DLD1 (cell line): Measurements from ENCODE around the gene ZFYVE28.

ENCODE experiments used
- in situ Hi-C: cut with HindIII; loops from 2 replicates; pipeline ENCODE4 v1.10.0; 2017; ENCODE audit warnings: low sequenced_read_pairs

ZFYVE28 gene

DNA sequence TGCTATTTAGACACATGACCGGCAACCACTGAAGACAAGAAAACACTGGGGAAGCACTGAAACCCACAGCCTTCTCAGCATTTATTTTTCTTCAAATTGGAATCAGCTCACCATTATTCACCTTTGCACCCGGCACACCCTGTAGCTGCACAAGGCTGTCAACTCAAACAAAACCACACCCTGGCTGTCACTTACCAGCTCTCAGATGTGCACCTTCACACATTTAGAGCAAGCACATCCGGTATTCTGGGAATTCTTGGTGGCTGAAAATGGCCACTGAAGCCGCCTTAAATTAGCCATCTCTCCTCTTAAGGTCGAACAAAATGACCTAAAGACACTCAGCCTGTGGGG lies 5.9 kb downstream of the ZFYVE28 start:
- in situ Hi-C loops = no loop called here

GRCh38 chr4:2411786-2412510 lies 6.5 kb downstream of the ZFYVE28 start:
- in situ Hi-C loops = no loop called here

DNA sequence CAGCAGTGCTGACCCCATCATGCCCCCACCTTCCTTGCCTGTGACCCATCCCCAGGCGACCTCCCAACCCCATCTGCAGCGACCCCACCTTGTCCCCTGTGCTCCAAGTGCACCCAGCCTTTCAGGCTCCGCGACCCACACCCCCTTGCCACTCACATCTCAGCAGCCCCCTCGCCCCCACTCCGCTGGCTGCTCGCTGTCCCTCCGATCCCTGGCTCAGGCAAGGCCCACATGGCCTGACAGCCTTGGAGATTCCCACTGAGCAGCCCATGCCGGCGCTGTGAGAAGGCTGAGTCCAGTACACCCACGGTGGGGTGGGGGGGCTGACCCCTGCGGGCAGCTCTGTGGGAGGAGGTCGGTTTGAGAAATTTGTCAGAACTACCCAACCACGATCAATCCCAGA lies 9.1 kb downstream of the ZFYVE28 start:
- in situ Hi-C loops = no loop called here

DNA sequence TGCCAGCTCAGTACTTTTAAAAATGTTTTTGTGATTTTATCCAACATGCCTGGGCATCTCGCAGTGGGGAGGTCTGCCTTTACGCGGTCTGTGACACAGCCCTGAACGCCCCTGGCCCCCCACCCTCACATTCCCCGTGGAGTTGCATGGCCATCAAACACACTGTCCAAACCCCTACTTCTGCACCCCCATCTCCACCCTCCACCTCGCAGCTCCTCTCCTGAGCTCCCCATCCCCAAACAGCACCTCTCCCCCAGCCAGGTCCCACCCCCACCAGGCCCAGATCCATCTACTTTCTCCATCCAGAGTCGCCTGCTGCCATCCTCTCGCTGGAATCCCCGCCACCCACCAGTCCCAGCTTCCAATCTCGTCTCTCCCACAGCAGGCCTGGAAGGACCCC lies 9.5 kb downstream of the ZFYVE28 start:
- in situ Hi-C loops = no loop called here

DNA sequence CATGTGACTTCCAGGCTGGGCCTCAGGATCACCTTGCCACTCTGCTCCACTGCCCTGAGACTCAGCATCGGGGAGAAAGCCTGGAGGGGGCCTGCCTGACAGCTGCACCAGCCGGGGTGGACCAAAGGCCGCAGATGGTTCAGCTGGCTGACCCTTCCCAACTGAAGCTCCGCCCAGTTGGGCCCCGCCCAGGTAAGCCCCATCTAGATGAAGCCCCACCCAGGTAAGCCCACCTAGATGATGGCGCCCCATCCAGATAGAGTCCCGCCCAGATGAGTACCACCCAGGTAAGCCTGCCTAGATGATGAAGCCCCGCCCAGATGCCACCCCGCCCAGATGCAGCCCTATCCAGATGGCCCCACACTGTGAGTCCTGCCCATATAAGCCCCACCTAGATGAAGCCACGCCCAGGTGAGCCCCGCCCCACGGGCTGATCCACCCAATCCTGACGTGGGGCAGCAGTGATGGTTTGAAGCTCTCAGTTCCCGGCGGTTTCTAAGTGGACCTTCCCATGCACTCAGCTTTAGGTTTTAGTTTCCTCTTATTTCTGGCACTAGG lies 10.0 kb downstream of the ZFYVE28 start:
- in situ Hi-C loops = no loop called here

GRCh38 chr4:2407991-2408342 lies 10.5 kb downstream of the ZFYVE28 start:
- in situ Hi-C loops = no loop called here

DNA sequence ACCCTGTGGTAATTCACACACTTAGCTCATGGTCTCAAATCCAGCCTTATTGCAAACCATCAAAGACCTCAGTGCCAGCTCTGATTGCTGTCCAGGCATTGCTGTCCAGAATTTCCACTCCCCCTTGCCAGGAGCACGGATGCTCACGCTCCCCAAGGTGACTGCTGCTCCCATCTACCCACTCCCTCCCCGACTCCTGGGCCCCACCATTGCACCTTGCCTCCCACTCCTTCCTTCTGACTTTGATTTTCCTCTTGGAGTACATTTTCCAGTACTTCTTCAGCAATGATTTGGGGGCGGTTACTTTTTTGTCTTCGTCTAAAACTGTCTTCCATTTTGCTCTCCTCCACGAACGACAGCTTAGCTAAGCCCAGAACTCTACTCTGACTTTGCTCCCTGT lies 11.5 kb downstream of the ZFYVE28 start:
- in situ Hi-C loops = no loop called here

GRCh38 chr4:2406406-2406805 lies 12.0 kb downstream of the ZFYVE28 start:
- in situ Hi-C loops = no loop called here

- in situ Hi-C loops = no loop called here
Measured at GRCh38 chr4:2402941-2403340, 15.5 kb downstream of the ZFYVE28 start.

- in situ Hi-C loops = no loop called here
Measured at GRCh38 chr4:2402048-2402842, 16.2 kb downstream of the ZFYVE28 start.

DNA sequence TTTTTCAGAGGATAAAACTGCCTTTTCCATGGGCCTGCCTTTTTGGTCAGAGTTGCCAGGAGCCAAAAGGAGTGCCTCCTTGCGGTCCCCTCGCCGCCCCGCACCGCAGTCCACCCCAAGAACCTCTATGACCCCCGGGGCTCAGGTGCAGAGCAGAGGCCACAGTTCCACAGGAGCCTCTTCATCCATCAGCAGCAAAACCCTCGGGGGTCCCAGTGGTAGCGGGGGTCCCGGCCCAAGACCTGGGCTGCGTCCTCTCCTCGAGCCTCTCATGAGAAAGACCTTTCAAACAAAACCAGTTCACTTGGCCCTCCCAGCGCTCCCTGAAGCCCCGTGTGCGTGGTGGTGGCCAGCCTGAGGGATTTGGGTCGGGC lies 16.8 kb downstream of the ZFYVE28 start:
- in situ Hi-C loops = no loop called here

DNA sequence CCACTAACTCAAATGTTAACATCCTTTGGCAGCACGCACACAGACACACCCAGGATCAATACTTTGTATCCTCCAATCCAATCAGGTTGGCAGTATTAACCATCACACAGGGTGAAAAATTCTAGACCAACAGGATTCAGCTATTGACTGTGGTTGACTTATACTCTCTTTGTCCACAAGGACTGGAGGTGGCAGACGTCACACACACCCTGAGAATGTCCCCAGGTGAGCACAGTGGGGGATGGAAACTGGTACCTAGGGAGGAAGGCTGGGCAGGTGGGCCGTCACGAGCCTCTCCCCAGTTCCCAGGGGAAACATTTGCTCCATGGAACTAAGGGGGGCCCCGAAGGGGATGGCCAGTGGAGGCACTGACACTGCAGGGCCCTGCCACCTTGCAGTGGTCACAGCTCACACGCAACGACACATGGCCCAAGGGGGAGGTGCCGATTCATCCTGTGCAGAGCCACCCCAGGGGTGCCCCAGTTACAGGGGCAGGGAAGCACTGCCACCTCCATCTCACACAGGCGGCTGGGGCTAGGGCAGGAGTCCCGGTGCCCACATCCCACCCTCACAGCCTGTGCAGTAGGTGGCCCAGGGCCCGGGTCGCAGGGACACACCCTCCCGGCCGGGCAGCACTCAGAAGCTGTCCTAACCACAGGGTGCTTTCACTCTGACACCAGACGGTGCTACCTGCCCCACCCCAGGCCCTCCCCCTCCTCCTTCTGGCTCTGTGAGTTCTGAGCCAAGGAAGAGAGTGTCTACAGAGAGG lies 17.4 kb downstream of the ZFYVE28 start:
- in situ Hi-C loops = no loop called here

GRCh38 chr4:2399631-2400190 lies 18.7 kb downstream of the ZFYVE28 start:
- in situ Hi-C loops = loop anchor here (10.0 kb wide), 1 partner anchor 155 kb away; the partner anchor contains the start of genes HAUS3 and POLN

DNA sequence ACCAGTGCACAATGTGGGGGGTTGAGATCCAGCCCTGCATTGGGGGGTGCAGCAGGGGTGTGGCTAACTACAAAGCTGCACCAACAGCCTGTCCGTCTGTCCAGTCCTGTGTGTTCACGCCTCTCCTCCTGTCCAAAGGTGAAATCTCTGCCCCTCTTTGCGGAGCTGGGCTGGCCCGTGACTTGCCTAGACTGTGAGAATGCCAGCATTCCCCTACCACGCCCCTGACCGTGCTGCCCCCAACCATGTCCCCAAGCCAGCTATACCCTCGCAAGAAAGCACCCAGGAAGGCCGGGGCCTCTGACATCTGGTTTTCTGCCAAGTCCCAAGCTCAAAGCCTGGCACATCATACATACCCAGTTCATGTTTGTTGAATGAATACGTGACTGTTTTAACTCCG lies 19.2 kb downstream of the ZFYVE28 start:
- in situ Hi-C loops = loop anchor here (10.0 kb wide), 1 partner anchor 154 kb away; the partner anchor contains the start of genes HAUS3 and POLN

DNA sequence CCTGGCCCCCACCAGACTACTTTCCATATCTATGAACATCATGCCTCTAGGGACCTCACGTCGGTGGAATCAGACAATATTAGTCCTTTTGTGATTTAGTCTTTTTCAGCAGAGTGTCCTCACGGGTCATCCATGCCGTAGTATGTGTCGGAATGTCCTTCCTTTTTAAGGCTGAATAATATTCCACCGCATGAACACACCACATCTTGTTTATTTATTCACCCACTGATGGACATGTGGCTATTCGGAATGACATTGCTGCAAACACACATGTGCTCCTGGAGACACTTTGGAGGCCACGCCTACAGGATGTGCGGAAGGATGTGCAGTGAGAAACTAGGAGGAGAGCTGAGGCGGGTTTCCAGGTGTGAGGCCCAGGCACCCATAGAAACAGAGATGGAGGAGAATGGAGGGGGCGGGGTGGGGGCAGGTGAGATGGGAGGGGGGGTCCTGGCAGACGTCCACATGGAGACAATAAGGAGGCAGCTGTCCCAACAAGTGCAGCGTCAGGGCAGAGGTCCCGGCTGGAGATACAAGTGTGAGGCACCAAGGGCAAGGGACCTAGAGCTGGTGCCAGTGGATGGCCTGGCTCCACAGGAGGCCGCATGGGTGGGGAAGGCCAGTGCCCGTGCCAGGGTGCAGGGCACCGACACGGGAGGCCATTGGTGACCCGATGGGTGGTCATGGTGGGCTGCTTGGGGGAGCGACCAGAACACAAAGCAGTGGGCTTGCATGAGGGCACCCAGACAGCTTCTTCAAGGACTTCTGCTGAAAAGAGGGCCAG lies 20.7 kb downstream of the ZFYVE28 start:
- in situ Hi-C loops = loop anchor here (10.0 kb wide), 1 partner anchor 153 kb away; the partner anchor contains the start of genes HAUS3 and POLN

GRCh38 chr4:2396781-2397368 lies 21.6 kb downstream of the ZFYVE28 start:
- in situ Hi-C loops = loop anchor here (10.0 kb wide), 1 partner anchor 152 kb away; the partner anchor contains the start of genes HAUS3 and POLN

DNA sequence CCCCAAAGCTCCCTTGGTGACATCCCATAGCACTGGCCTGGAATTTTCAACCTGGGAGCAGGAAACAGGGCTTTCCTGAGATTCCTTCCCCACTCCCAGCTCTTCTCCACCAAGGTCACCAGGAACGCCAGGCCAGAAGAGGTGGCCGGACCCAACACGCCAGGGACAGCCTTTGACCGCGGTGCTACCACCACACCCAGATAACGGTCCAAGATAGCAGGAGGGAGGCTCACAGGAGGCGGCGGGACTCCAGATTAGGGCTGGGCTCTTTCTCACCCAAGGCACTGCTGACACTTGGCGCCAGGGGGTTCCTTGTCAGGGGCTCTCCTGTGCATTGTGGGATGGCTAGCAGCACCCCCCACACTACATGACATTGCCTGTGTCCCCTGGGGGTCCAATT lies 22.9 kb downstream of the ZFYVE28 start:
- in situ Hi-C loops = loop anchor here (10.0 kb wide), 1 partner anchor 151 kb away; the partner anchor contains the start of genes HAUS3 and POLN

DNA sequence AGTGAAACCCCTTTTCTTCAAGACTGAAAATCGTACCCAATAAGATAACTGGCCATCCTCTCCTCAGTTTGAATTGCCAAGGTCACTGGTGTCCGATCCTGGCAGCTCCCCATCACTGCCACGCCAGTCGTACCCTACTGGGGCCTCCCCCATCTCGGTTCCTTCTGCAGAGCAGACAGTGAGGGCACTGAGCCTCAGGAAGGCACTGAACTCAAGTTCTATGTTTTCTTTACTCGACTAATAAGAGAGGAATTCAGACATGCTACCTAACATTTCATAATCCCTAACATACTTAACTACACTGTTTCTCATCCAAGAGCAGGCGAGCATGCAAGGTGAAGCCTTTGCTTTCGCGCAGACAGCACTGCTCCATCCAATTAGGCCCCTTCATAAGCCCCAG lies 23.4 kb downstream of the ZFYVE28 start:
- in situ Hi-C loops = loop anchor here (10.0 kb wide), 1 partner anchor 150 kb away; the partner anchor contains the start of genes HAUS3 and POLN

DNA sequence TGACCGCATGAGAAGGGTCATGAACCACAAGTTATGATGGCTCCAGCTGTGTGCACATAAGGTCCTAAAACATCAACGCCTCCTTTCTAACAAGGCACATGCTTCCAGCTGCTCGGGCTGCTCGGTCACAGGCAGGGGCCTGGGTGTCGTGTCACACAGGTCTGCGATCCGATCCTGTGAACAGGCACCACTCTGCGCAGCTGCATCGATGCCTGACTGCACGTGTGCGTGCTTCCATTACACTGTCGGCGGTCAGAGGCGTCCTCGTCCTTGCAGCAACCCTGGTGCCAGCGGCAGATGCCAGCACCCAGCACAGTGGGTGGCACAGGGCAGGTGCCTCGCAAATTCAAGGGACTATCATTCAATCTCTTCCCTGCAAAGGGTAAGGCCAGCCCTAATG lies 23.9 kb downstream of the ZFYVE28 start:
- in situ Hi-C loops = loop anchor here (10.0 kb wide), 1 partner anchor 150 kb away; the partner anchor contains the start of genes HAUS3 and POLN
